ENCODE results near the gene MID2. TPM values are rescaled to one million over a fixed set of nuclear protein-coding genes. Genes with fewer than 3 reads are reported as not detected.

MID2 gene
- total RNA-seq, 1 experiment from 2014 or later = 5.1 TPM

GRCh38 chrX:107894038-107894437 lies 68.4 kb downstream of the MID2 start:
- TF ChIP-seq JUND (IDR thresholded peaks at IDR 0.05) (no peak), ELF1 (IDR thresholded peaks at IDR 0.05; ENCODE audit: borderline replicate concordance, low read depth) (no peak), RAD21 (IDR thresholded peaks at IDR 0.05; ENCODE audit: low read depth) (peak; percentile 74), SP1 (IDR thresholded peaks at IDR 0.05; ENCODE audit: low read depth) (no peak), ZFX (IDR thresholded peaks at IDR 0.05) (no peak), FOSL1 (IDR thresholded peaks at IDR 0.05; ENCODE audit: low read depth) (no peak), ZNF274 (IDR thresholded peaks at IDR 0.05; ENCODE audit: low read depth, low read length) (no peak), CBX3 (IDR thresholded peaks at IDR 0.05; ENCODE audit: low read depth) (0 out of 2 replicates have a peak, but pooled peaks have one; percentile 50), EZH2 (IDR thresholded peaks at IDR 0.05) (no peak), CTCF (IDR thresholded peaks at IDR 0.05 in 2 of 3, conservative IDR thresholded peaks at IDR 0.05 in 1 of 3; ENCODE audit: borderline replicate concordance in 1 of 3, insufficient read depth in 1 of 3, low read depth in 2 of 3, low read length in 2 of 3) (peak; percentile 25 to 54 (median 50); a peak in 5 of 6 replicates), CEBPB (IDR thresholded peaks at IDR 0.05; ENCODE audit: low read depth) (no peak), EGR1 (IDR thresholded peaks at IDR 0.05; ENCODE audit: low read depth) (no peak), SIN3A (IDR thresholded peaks at IDR 0.05; ENCODE audit: low read depth) (no peak), POLR2AphosphoS5 (IDR thresholded peaks at IDR 0.05; ENCODE audit: low read depth, low read length) (no peak), POLR2A (IDR thresholded peaks at IDR 0.05; ENCODE audit: borderline replicate concordance, extremely low read depth, insufficient read depth, insufficient read length) (no peak)
- POLR2A ChIA-PET = no interaction called here

More at GRCh38 chrX:107894038-107894437, 68.4 kb downstream of the MID2 start:
- no peak overlapping the region for H2AFZ ChIP-seq (ENCODE audit: low read depth, low read length, poor library complexity, severe bottlenecking)
- peak; percentile 83 for ATAC-seq
- intact Hi-C loops (cut with micrococcal nuclease) = loop anchor here (5.0 to 10.0 kb wide), 5 partner anchors 117 to 999 kb away; partner anchors contain the start of genes NCBP2L and TSC22D3
- no peaks in the 10 kb centered on the region; a peak in 1 of 4 replicates for H3K9me3 ChIP-seq (ENCODE audit: control insufficient read depth in 1 of 2, insufficient read depth in 1 of 2, low read depth in 1 of 2, low read length in 2 of 2)
- no peaks in the 10 kb centered on the region for H3K79me2 ChIP-seq (ENCODE audit: insufficient read depth, low read length)
- no peak overlapping the region for H3K27ac ChIP-seq (ENCODE audit: low read depth, low read length)
- BruUV-seq (replicated peaks) = no TSS peak
- H3K36me3 ChIP-seq (ENCODE audit: control insufficient read depth in 1 of 2, insufficient read depth in 2 of 2, low read length in 2 of 2) = no peaks in the 10 kb centered on the region
- H3K9me2 ChIP-seq (ENCODE audit: insufficient read depth) = no peaks in the 10 kb centered on the region
- H3K27me3 ChIP-seq (ENCODE audit: insufficient read depth, low read length) = no peaks in the 10 kb centered on the region
- H3K4me2 ChIP-seq (ENCODE audit: low read length) = no peak overlapping the region
- no peak overlapping the region for H3K9ac ChIP-seq (ENCODE audit: low read length)
- ChIA-PET CTCF (interaction anchor here (0.6 to 2.2 kb wide), 3 partner anchors 117 to 234 kb away, joined by 3 to 7 read pairs (median 7); partner anchors contain the start of gene NCBP2L), RAD21 (ENCODE audit: low non-redundant PET in 1 of 2, low total read pairs in 2 of 2, uncharacterized antibody in 2 of 2, unreplicated experiment in 2 of 2) (interaction anchor here (0.5 to 1.4 kb wide), 2 partner anchors 117 to 251 kb away, joined by 3 to 4 read pairs; partner anchors contain the start of gene NCBP2L (in 1 of the 2))
- H3K4me3 ChIP-seq (replicated peaks in 1 of 2; ENCODE audit: low read depth in 1 of 2, low read length in 2 of 2) = no peak overlapping the region
- no peaks in the 10 kb centered on the region for H3K4me1 ChIP-seq (ENCODE audit: control insufficient read depth in 1 of 2, insufficient read depth in 2 of 2, low read length in 2 of 2)
- peak; percentile 51 for DNase-seq (ENCODE audit: low read depth, low spot score)
- no peaks in the 10 kb centered on the region for H4K20me1 ChIP-seq (ENCODE audit: insufficient read depth)

All from HCT116 (cell line).